Loucy (cell line): ENCODE measurements around the gene ZDHHC8.

Experiments
- EZH2phosphoT487 ChIP-seq: fragments of 200-600 bp; IDR thresholded peaks from 2 replicates; pipeline ENCODE4 v1.6.1; 2018; ENCODE audit warnings: antibody characterized with exemption, mild to moderate bottlenecking, moderate library complexity, borderline replicate concordance
- TF ChIP-seq, protein P1 (sequence below): fragments of 200-600 bp; sonication (generic); conservative IDR thresholded peaks from 2 replicates; pipeline ENCODE4 v1.5.1; 2014; ENCODE audit warnings: mild to moderate bottlenecking, antibody characterized with exemption, low read length

DNA sequence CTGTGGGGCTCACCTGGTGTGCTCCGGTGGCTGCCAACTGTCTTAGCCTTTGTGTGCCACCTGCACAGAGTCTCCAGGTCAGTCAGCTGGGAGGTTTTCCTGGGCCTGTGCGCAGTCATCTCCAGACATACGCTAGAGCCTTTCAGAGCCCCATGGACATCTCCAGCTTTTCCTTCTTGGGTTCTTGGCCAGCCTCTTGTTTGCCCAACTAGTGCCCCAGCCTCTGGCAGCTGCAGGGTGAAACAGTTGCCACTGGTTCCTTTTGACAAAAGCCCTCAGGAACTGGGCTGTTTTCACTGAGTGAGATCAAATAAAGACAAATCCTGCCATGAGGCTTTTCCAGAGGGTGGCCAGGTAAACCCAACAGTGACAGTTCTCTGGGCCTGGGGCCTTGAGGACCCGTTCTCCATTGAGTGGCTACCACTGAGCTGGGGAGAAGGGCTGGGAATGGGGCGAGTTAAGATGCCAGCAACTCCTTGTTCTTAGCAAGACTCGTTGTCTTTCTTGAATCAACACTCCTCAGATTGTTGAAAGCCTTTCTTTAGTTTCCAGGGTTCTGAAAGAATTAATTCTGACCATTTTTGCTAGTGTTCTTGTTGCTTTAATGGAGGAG, 32.4 kb upstream of the ZDHHC8 start:
- TF ChIP-seq, protein P1, sequence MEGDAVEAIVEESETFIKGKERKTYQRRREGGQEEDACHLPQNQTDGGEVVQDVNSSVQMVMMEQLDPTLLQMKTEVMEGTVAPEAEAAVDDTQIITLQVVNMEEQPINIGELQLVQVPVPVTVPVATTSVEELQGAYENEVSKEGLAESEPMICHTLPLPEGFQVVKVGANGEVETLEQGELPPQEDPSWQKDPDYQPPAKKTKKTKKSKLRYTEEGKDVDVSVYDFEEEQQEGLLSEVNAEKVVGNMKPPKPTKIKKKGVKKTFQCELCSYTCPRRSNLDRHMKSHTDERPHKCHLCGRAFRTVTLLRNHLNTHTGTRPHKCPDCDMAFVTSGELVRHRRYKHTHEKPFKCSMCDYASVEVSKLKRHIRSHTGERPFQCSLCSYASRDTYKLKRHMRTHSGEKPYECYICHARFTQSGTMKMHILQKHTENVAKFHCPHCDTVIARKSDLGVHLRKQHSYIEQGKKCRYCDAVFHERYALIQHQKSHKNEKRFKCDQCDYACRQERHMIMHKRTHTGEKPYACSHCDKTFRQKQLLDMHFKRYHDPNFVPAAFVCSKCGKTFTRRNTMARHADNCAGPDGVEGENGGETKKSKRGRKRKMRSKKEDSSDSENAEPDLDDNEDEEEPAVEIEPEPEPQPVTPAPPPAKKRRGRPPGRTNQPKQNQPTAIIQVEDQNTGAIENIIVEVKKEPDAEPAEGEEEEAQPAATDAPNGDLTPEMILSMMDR, result no peak
- TF ChIP-seq EZH2phosphoT487, result no peak
